ENCODE data around the gene ANKRD44. TPM values are rescaled to one million over a fixed set of nuclear protein-coding genes. Genes with fewer than 3 reads are reported as not detected.
A peak's percentile ranks its signal among the peaks of the same experiment; 100 is the strongest.
"Not testable (repeated sequence)": the region's sequence is repeated elsewhere in the genome, so short reads cannot be mapped to it uniquely, and the experiment has no call there.

Gene ANKRD44
- 15.5 TPM for polyA plus RNA-seq (ENCODE audit: insufficient read length)
- long read RNA-seq, donor 1, partial matches to known transcripts: 0 of 12 reads
- long read RNA-seq, donor 1, other reads (novel, unspliced or antisense): 11 of 12 reads
- long read RNA-seq, donor 2, full-length matches to known transcripts: 1 of 1 reads
- long read RNA-seq, donor 2, partial matches to known transcripts: 0 of 1 reads
- long read RNA-seq, donor 2, other reads (novel, unspliced or antisense): 0 of 1 reads
- long read RNA-seq, donor 3, full-length matches to known transcripts: 2 of 2 reads
- long read RNA-seq, donor 3, partial matches to known transcripts: 0 of 2 reads
- long read RNA-seq, donor 3, other reads (novel, unspliced or antisense): 0 of 2 reads
- long read RNA-seq, donor 4: 0 reads
- long read RNA-seq, donor 5, partial matches to known transcripts: 0 of 1 reads
- long read RNA-seq, donor 5, other reads (novel, unspliced or antisense): 0 of 1 reads
- long read RNA-seq, donor 6: 0 reads
- long read RNA-seq, donor 7: 0 reads
- long read RNA-seq, donor 8, full-length matches to known transcripts: 1 of 1 reads
- long read RNA-seq, donor 8, partial matches to known transcripts: 0 of 1 reads
- long read RNA-seq, donor 8, other reads (novel, unspliced or antisense): 0 of 1 reads

DNA sequence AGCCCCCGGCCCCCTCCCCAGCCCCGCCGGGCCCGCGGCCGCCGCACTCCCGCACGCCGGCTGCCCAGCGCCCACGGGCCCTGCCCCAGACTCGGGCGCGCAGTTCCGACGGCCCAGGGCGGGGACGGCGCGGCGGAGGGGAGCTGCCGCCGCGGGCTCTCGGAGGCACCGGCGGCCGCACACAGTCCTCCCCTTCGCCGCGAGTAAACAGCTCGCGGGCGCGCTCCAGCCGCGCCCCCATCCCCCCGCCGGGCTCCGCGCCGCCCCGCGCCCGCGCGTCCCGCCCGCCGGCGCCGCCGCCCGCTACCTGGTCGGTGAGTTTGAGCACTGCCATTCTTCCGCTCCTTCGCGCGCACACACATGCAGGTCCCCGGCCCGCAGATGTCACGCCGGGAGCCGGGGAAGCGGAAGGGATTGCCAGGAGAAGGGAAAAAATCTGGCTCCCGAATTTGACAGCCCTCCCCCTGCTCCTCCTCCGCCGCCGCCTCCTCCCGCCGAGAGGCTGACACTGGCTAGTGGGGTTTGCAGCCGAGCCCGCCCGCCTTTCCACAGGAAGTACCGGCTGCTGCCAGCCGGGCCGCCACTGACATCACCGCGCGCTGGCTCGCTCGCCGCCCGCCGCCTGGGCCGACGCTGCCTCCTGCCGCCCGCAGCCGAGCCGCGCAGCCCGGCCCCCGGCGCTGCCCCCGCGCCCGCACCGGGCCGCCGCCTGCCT is at the start of gene ANKRD44:
Gene ANKRD44 (minus strand): TSS at position 510 of the 715 bp plus-strand sequence. CDS start 176 bp downstream, at position 334.
- DNase-seq: peak; percentile 76

GRCh38 chr2:197359859-197360258 is 49.3 kb upstream of the ANKRD44 start:
- DNase-seq: no peak

- no peak for DNase-seq
Measured at GRCh38 chr2:197358931-197359330, 48.4 kb upstream of the ANKRD44 start.

GRCh38 chr2:197357986-197358385 is 47.4 kb upstream of the ANKRD44 start:
- DNase-seq: no peak

DNA sequence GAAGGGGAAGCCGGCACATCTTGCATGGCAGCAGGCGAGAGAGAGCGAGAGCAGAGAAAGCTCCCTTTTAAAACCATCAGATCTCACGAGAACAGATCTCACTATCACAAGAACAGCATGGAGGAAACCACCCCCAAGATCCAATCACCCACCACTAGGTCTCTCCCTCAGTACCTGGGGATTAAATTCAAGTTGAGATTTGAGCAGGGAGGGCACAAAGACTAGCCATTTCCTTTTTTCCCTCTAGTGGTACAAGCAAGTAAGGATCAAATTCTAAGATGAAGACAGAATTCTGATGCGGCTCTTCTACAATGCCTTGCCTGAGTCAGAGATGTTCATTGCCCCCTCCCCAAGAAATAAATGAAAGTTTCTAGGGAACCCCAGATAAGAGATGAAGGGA is 45.6 kb upstream of the ANKRD44 start:
- no peak for DNase-seq

- no peak for DNase-seq
Measured at GRCh38 chr2:197354169-197354558, 43.6 kb upstream of the ANKRD44 start.

GRCh38 chr2:197353393-197354168 is 43.0 kb upstream of the ANKRD44 start:
- DNase-seq: no peak

- DNase-seq: no peak
Measured at GRCh38 chr2:197349699-197350098, 39.1 kb upstream of the ANKRD44 start.

- DNase-seq: no peak
Measured at GRCh38 chr2:197348721-197349360, 38.3 kb upstream of the ANKRD44 start.

DNA sequence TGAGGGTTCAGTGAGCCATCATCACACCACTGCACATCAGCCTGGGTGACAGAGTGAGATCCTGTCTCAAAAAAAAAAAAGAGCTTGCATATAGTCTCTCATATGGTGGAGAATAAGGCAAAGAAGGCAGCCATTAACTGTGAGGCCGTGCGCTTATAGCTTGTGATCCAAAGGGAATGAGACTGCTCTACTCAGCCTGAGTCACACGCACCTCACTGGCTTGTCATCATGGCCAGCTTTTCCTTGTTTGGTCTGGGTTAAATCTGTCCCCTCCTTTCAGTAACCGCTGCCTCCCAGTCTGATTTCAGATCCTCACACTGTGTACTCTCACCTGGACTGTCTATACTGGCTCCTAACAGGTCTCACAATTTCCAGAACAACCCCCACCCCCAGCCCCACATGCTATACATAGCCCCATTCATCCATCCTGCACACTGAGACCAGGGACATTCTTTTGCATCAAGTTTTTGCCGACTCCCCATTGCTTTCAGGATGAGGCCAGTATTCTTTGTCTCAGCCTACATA is 35.3 kb upstream of the ANKRD44 start:
- DNase-seq: no peak

GRCh38 chr2:197343968-197344367 is 33.4 kb upstream of the ANKRD44 start:
- DNase-seq: not testable (repeated sequence)

GRCh38 chr2:197340591-197340990 is 30.0 kb upstream of the ANKRD44 start:
- DNase-seq: no peak

DNA sequence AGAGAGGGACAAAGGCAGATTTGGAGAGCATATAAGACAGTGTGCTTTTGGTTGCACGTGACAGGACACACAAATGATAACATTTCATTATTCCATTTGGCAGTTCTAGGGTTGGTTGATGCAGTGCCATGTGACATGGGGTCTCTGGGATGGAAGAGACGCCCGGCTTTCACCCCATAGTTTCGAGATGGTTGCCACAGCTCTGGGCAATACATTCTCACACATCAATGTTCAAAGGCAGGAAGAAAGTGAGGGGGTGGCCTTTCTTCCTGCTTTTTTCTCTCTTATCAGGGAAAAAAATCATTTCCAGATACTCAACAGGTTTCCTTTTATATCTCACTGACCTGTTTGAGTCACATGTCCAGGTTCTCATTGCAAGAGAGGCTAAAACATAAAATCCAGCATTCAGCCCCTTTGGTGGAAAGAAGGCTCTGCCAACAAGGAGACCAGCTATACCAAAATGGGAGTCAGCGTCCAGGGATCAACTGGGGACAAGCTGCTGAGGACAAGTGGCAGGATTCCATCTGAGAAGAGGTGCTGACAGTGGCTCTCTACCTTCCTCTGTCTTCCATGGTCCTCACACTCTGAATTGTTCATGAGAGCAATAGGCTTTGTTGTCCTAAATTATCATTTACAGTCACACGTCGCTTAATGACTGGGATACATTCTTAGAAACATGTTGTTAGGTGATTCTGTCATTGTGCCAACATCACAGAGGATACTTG is 29.1 kb upstream of the ANKRD44 start:
- no peak for DNase-seq

GRCh38 chr2:197339016-197339415 is 28.4 kb upstream of the ANKRD44 start:
- DNase-seq: no peak

- no peak for DNase-seq
Measured at GRCh38 chr2:197332641-197333040, 22.1 kb upstream of the ANKRD44 start.

GRCh38 chr2:197328461-197328860 is 17.9 kb upstream of the ANKRD44 start:
- no peak for DNase-seq

GRCh38 chr2:197327472-197328098 is 17.0 kb upstream of the ANKRD44 start:
- no peak for DNase-seq

- no peak for DNase-seq
Measured at GRCh38 chr2:197327073-197327471, 16.5 kb upstream of the ANKRD44 start.

DNA sequence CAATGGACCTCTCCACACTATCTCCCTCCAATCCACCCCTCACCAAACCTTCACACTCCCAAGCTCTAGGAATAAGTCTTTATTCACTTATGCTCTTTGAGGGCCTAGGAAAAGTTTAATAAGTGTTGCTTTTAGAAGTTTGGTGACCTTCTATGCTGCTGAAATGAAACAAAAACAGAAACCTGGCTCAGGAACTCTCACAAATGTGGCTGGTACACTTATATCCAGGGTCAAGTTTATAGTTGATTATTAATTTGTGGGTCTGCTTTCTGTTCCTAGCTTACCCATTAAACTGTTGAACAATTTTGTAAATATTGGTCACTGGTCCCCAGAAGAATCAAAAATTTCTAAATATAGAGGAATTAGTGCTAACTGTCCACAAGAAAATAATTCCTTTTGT is 14.2 kb upstream of the ANKRD44 start:
- no peak for DNase-seq

Data from left kidney (tissue), 8 donors.